HUES6 (cell line): ENCODE results near the gene SMARCA2.

Experiments
- H3K27ac ChIP-seq: 2 replicates; pipeline ENCODE4 v1.7.0; 2013; ENCODE audit warnings: low read depth, mild to moderate bottlenecking, low read length, inconsistent platforms
- H3K27me3 ChIP-seq: 2 replicates; pipeline ENCODE4 v1.6.1; 2013; ENCODE audit warnings: low read length; ENCODE audit not compliant: control insufficient read depth, insufficient read depth
- H3K36me3 ChIP-seq: 2 replicates; pipeline ENCODE4 v1.6.1; 2013; ENCODE audit warnings: low read length; ENCODE audit not compliant: control insufficient read depth, insufficient read depth
- H3K4me1 ChIP-seq: 2 replicates; pipeline ENCODE4 v1.6.1; 2013; ENCODE audit warnings: low read length; ENCODE audit not compliant: control insufficient read depth, insufficient read depth
- H3K4me3 ChIP-seq: 2 replicates; pipeline ENCODE4 v1.5.1; 2013; ENCODE audit warnings: low read depth, low read length
- H3K9ac ChIP-seq: one replicate; pipeline ENCODE4 v1.6.1; 2013; ENCODE audit warnings: mild to moderate bottlenecking, low read length
- H3K9me3 ChIP-seq: 2 replicates; pipeline ENCODE4 v1.6.1; 2013; ENCODE audit warnings: low read depth, low read length; ENCODE audit not compliant: control insufficient read depth, insufficient read depth

The SMARCA2 gene

GRCh38 chr9:2106666-2107065, 91.5 kb downstream of the SMARCA2 start:
- no peak overlapping the region for H3K9ac ChIP-seq
- H3K27me3 ChIP-seq = no peaks in the 10 kb centered on the region
- no peak overlapping the region for H3K27ac ChIP-seq
- H3K36me3 ChIP-seq = 0 out of 2 replicates have a peak, but pooled peaks cover 4% of the 10 kb centered on the region
- no peaks in the 10 kb centered on the region for H3K9me3 ChIP-seq
- H3K4me1 ChIP-seq = no peaks in the 10 kb centered on the region
- no peak overlapping the region for H3K4me3 ChIP-seq

DNA sequence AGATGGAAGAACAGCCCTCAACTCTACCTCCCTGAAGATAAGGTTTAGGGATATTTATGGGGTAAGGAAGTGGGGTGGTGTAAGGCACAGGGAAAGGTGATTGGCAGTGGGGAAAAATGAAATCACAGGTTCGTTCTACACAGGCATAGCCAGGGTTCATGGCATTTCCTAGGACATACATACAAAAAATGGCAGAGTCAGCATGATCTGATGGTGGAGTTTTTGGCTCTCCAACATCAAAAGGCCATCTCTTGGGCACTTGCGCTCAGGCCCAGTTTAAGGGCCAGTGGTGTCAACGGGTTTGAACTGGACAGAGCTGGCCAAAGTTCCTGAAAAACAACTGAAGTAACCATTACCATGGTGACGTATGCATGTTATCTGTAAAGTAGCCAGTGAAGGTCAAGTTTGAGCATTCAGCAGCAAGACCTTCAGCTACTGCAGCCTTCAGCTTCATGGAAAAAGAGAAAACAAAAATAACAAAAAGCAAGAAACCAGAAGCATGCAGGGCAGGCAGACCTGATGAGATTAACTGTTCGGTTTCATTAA, 92.8 kb downstream of the SMARCA2 start:
- Histone ChIP-seq H3K36me3 (0 out of 2 replicates have a peak, but pooled peaks cover 4% of the 10 kb centered on the region), H3K27ac (no peak overlapping the region), H3K4me1 (no peaks in the 10 kb centered on the region)

DNA sequence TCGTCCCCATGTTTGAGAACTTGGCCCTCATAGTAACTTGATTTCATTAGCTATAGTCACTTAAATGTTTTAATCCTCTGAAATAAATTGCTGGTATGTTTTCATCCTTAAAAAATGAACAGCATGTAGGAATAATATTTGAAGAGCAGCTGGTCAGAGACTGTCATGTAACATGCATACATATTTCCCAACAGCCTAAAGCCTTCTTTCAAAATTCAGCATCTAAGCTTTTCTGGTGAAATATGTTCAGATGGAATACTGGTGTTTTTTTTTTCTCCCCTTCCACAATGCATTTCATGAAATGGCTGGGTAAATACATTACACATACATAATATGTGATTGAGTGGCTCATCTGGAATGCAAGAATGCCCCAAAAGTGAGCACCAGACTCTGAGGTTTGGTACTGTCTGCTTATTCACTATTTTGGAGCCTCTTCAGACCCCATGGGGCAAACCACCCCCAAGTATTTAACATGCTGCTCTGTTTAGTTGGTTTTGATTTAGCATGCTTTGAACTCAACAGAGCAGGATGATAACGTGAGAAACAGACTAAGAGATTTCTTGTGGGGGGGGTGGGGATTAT, 94.0 kb downstream of the SMARCA2 start:
- Histone ChIP-seq H3K27me3 (no peaks in the 10 kb centered on the region), H3K9me3 (no peaks in the 10 kb centered on the region), H3K9ac (no peak overlapping the region), H3K4me1 (no peaks in the 10 kb centered on the region), H3K4me3 (no peak overlapping the region), H3K36me3 (0 out of 2 replicates have a peak, but pooled peaks cover 4% of the 10 kb centered on the region), H3K27ac (no peak overlapping the region)

More for the DNA sequence above, 92.8 kb downstream of the SMARCA2 start:
- Histone ChIP-seq H3K9ac (no peak overlapping the region), H3K27me3 (no peaks in the 10 kb centered on the region), H3K4me3 (no peak overlapping the region), H3K9me3 (no peaks in the 10 kb centered on the region)

DNA sequence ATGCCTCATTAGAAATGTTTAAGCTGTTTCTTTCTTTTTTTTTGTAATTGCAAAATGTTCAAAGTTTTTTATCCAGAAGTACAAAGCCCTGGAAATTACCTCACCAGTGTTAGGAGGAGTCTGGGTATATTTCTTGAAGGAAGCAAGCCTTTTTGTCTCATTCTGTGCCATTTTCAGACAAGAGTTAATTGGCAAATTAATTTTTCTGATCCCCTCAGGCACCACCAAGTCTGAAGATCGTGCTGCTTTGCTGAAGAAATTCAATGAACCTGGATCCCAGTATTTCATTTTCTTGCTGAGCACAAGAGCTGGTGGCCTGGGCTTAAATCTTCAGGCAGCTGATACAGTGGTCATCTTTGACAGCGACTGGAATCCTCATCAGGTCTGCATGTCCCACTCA, 94.9 kb downstream of the SMARCA2 start:
- Histone ChIP-seq H3K4me3 (no peak overlapping the region), H3K9ac (no peak overlapping the region), H3K27ac (no peak overlapping the region), H3K27me3 (no peaks in the 10 kb centered on the region), H3K36me3 (0 out of 2 replicates have a peak, but pooled peaks cover 4% of the 10 kb centered on the region), H3K9me3 (no peaks in the 10 kb centered on the region), H3K4me1 (no peaks in the 10 kb centered on the region)

DNA sequence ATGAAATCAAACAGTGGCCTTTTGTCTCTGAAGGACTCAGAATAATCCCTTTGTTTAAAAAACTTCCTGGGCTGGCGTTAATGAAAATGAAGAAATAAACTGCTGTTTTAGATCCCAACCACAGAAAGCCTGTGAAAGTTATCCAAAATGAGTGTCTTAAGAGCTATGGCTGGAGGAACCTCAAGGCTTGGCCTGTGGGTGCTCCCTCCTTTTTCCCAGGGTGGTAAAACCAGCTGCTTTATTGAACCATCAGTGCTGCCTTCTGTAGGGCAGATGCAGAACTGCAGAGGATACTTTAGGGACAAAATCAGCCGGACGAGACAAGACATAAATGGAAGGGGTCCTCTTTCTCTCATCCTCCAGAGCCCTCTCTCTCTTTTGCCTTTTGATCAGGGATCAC, 100.9 kb downstream of the SMARCA2 start:
- Histone ChIP-seq H3K4me3 (no peak overlapping the region), H3K36me3 (peaks cover 5% of the 10 kb centered on the region; the same call in 1 of the 2 replicates), H3K9ac (no peak overlapping the region), H3K9me3 (no peaks in the 10 kb centered on the region), H3K27me3 (no peaks in the 10 kb centered on the region), H3K4me1 (no peaks in the 10 kb centered on the region), H3K27ac (no peak overlapping the region)

- Histone ChIP-seq H3K36me3 (peaks cover 5% of the 10 kb centered on the region; the same call in 1 of the 2 replicates), H3K27me3 (no peaks in the 10 kb centered on the region), H3K4me3 (no peak overlapping the region), H3K9ac (no peak overlapping the region), H3K27ac (no peak overlapping the region), H3K4me1 (no peaks in the 10 kb centered on the region), H3K9me3 (no peaks in the 10 kb centered on the region)
Observed at GRCh38 chr9:2117527-2117926, 102.4 kb downstream of the SMARCA2 start.

- no peak overlapping the region for H3K4me3 ChIP-seq
- no peak overlapping the region for H3K27ac ChIP-seq
- peaks cover 5% of the 10 kb centered on the region; the same call in 1 of the 2 replicates for H3K36me3 ChIP-seq
- H3K9ac ChIP-seq = no peak overlapping the region
- H3K9me3 ChIP-seq = no peaks in the 10 kb centered on the region
- H3K4me1 ChIP-seq = no peaks in the 10 kb centered on the region
- no peaks in the 10 kb centered on the region for H3K27me3 ChIP-seq
Observed at GRCh38 chr9:2119566-2119965, 104.4 kb downstream of the SMARCA2 start.

DNA sequence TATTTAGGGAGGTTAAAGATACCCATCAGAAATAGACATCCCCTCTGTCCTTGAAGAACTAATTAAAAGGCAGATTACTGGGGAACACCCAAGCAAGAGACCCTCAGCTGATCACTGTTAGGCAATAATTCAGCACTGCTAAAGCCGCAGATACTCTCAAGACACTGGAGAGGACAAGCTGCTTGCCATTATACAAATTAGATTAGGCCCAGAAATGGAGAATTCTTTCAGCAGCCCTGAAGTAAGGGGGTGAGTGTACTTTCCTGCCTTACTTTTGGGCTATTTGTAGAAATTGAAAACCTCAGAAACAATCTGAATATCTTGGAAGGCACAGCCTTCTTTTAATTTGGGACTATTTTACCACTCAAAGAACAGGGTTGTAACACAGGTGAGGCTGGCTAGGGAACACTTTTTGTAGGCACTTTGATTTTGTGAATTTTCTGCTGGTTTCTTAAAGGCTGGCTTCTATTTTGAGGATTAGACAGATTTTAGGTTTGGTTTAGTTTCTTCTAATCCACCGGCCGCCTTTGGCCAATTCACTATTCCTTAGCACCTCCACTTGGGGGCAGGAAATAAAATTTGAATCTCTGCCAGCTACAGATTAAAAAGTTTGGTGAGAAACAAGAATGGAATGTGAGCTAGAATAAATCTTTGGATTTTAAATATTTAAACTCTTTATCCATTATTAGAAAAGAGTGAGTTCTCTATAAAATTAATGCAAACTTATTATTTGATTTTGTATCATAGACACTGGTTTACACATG, 106.0 kb downstream of the SMARCA2 start:
- H3K36me3 ChIP-seq = peaks cover 5% of the 10 kb centered on the region; the same call in 1 of the 2 replicates
- no peak overlapping the region for H3K4me3 ChIP-seq
- H3K4me1 ChIP-seq = no peaks in the 10 kb centered on the region
- no peaks in the 10 kb centered on the region for H3K27me3 ChIP-seq
- no peak overlapping the region for H3K27ac ChIP-seq
- no peak overlapping the region for H3K9ac ChIP-seq
- H3K9me3 ChIP-seq = no peaks in the 10 kb centered on the region

- Histone ChIP-seq H3K9ac (no peak overlapping the region), H3K27me3 (no peaks in the 10 kb centered on the region), H3K9me3 (no peaks in the 10 kb centered on the region), H3K36me3 (peaks cover 5% of the 10 kb centered on the region; the same call in 1 of the 2 replicates), H3K4me3 (no peak overlapping the region), H3K4me1 (no peaks in the 10 kb centered on the region), H3K27ac (no peak overlapping the region)
Observed at GRCh38 chr9:2122299-2122698, 107.2 kb downstream of the SMARCA2 start.

- Histone ChIP-seq H3K9ac (no peak overlapping the region), H3K9me3 (no peaks in the 10 kb centered on the region), H3K27me3 (no peaks in the 10 kb centered on the region), H3K4me3 (no peak overlapping the region), H3K36me3 (no peaks in the 10 kb centered on the region), H3K27ac (no peak overlapping the region), H3K4me1 (no peaks in the 10 kb centered on the region)
Observed at GRCh38 chr9:2125906-2126305, 110.8 kb downstream of the SMARCA2 start.

GRCh38 chr9:2126331-2126803, 111.2 kb downstream of the SMARCA2 start:
- Histone ChIP-seq H3K27me3 (no peaks in the 10 kb centered on the region), H3K9ac (no peak overlapping the region), H3K27ac (no peak overlapping the region), H3K4me3 (no peak overlapping the region), H3K4me1 (no peaks in the 10 kb centered on the region), H3K36me3 (no peaks in the 10 kb centered on the region), H3K9me3 (no peaks in the 10 kb centered on the region)
